Stomach (tissue), 4 donors: ENCODE results near the gene ALG8.

Experiments
- CTCF ChIP-seq, 7 experiments: fragments of 450-650 bp in 4 of 7; fragments of 200-600 bp in 3 of 7; sonication (generic) in 3 of 7; IDR thresholded peaks; one replicate each; pipeline ENCODE4 v1.5.1; 2016 to 2019; ENCODE audit warnings: antibody characterized with exemption in 7 of 7, control low read depth in 2 of 7, mild to moderate bottlenecking in 1 of 7
- EP300 ChIP-seq: sonication (generic); formaldehyde crosslinking; IDR thresholded peaks from one replicate; pipeline ENCODE4 v1.6.1; 2017; ENCODE audit warnings: antibody characterized with exemption
- POLR2A ChIP-seq, 4 donors: fragments of 450-650 bp; IDR thresholded peaks; one replicate each; pipeline ENCODE4 v1.6.1; 2016; ENCODE audit warnings: antibody characterized with exemption in 4 of 4, control low read depth in 2 of 4, mild to moderate bottlenecking in 1 of 4, moderate library complexity in 1 of 4
- POLR2AphosphoS5 ChIP-seq, 3 donors: sonication (generic); formaldehyde crosslinking; IDR thresholded peaks; one replicate each; pipeline ENCODE4 v1.6.1; 2016; ENCODE audit warnings: antibody characterized with exemption in 3 of 3

GRCh38 chr11:78145511-78146025 lies 6.1 kb upstream of the ALG8 start:
- no peak for TF ChIP-seq CTCF (IDR thresholded peaks at IDR 0.05)
- TF ChIP-seq POLR2A (IDR thresholded peaks at IDR 0.05): no peak
- TF ChIP-seq POLR2AphosphoS5 (IDR thresholded peaks at IDR 0.05): no peak
- TF ChIP-seq EP300: no peak
